Astrocyte (in vitro differentiated cells and primary cell): ENCODE results near the gene CCDC32.

Experiments used
- CTCF ChIP-seq: IDR thresholded peaks from 2 replicates; pipeline ENCODE4 v1.5.1; 2011; ENCODE audit warnings: low read depth, mild to moderate bottlenecking, inconsistent platforms, low read length, moderate library complexity; ENCODE audit not compliant: insufficient read depth
- EZH2 ChIP-seq: IDR thresholded peaks from 2 replicates; pipeline ENCODE4 v1.6.1; 2012; ENCODE audit warnings: mild to moderate bottlenecking, low read length, inconsistent platforms; ENCODE audit not compliant: insufficient read depth

DNA sequence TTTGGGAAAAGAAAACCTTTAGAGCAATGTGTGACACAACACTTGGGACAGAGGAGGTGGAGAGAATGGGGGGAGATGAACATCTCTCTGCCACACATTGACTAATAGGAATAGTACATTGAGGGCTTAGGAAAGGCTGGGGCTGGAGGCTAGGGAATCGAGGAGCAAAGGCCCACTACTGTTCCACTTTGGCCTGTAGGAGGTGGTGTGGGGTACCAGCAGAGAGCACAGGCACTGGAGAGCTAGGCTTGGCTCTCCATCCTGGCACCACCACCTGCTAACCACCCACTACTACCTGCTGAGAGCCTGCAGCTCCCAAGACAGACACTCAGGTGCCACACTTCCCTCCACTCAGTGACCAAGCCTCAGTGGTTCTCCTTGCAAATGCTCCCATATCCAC lies 19.4 kb downstream of the CCDC32 start:
- TF ChIP-seq CTCF (no peak), EZH2 (no peak)
